ENCODE measurements around the gene LGALS3BP. TPM values are rescaled to one million over a fixed set of nuclear protein-coding genes. Genes with fewer than 3 reads are reported as not detected.

The LGALS3BP gene
- polyA plus RNA-seq, 1 donor, result 325 TPM

DNA sequence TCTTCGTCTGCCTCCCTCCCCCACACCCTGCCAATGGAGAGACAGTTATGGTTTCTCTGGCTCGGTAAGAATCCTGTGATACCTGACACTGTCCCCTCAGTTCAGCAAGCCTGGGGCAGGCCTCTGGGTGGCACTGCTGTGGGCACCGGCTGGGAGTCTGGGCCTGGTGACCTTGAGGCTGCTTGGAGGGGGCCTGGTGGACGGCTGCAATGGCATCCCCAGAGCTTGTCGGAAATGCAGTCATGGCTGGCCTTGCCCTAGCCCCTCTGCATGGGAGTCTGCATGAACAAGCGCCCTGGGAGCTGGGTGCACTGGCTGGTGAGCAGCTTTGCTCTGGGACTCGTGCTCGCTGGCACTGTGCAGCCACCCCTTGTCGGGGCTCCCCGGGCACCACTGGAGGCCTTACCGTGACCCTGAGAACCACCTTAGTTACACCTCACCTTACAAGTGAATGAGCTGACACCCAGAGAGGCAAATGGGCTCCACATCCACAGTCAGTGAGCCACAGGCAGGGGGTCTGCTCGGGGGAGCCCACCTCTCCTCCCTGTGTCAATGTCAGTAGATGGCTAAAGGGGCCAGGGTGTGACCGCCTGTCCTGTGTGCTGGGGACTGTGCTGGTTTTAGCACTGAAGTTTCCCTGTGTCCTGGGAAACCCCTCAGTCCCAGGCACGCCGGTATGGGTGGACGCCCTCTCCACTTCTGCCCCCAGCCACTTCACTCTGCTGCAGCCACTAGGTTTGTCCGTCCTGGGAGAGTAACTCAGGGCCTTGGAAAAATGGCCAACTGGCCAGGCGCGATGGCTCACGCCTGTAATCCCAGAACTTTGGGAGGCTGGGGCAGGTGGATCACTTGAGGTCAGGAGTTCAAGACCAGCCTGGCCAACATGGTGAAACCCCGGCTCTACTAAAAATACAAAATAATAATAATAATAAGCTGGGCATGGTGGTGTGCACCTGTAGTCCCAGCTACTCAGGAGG is 1.4 kb downstream of the LGALS3BP start:
- peaks cover 54% of the 10 kb centered on the region for H3K4me1 ChIP-seq (ENCODE audit: control insufficient read depth, insufficient read depth, low read length)
- H3K27ac ChIP-seq (ENCODE audit: low read length), result no peak overlapping the region
- H3K4me3 ChIP-seq (ENCODE audit: low read length), result peak overlapping the region; percentile 35

DNA sequence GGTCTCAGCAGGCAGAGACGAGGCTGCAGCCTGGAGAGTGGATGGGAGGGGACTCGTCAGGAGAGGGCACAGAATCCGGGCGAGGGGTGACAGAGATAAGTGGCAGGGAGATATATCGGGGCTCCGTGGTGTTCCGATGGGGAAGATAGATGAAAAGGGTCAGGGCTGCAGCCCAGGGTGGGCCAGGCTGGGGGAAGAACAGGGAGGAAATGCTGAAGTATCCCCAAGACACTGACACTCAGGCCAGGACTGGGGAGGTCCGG is 2.1 kb downstream of the LGALS3BP start:
- no peak overlapping the region for H3K4me3 ChIP-seq (ENCODE audit: low read length)
- DNase-seq, result no peak
- H3K27ac ChIP-seq (ENCODE audit: low read length), result no peak overlapping the region
- WGBS (ENCODE audit: insufficient coverage, low lambda C conversion rate), result no CpG with 5 or more reads among the region's 8 CpGs
- H3K36me3 ChIP-seq (ENCODE audit: control insufficient read depth, insufficient read depth, low read length), result peaks cover 32% of the 10 kb centered on the region
- H3K27me3 ChIP-seq (ENCODE audit: control insufficient read depth, insufficient read depth, low read length), result no peaks in the 10 kb centered on the region
- no peaks in the 10 kb centered on the region for H3K9me3 ChIP-seq (ENCODE audit: control insufficient read depth, low read depth, low read length)
- H3K4me1 ChIP-seq (ENCODE audit: control insufficient read depth, insufficient read depth, low read length), result peaks cover 56% of the 10 kb centered on the region

More for the DNA sequence above, 1.4 kb downstream of the LGALS3BP start:
- no peaks in the 10 kb centered on the region for H3K9me3 ChIP-seq (ENCODE audit: control insufficient read depth, low read depth, low read length)
- no CpG with 5 or more reads among the region's 21 CpGs for WGBS (ENCODE audit: insufficient coverage, low lambda C conversion rate)
- H3K36me3 ChIP-seq (ENCODE audit: control insufficient read depth, insufficient read depth, low read length), result peaks cover 28% of the 10 kb centered on the region
- H3K27me3 ChIP-seq (ENCODE audit: control insufficient read depth, insufficient read depth, low read length), result no peaks in the 10 kb centered on the region
- no peak for DNase-seq

DNA sequence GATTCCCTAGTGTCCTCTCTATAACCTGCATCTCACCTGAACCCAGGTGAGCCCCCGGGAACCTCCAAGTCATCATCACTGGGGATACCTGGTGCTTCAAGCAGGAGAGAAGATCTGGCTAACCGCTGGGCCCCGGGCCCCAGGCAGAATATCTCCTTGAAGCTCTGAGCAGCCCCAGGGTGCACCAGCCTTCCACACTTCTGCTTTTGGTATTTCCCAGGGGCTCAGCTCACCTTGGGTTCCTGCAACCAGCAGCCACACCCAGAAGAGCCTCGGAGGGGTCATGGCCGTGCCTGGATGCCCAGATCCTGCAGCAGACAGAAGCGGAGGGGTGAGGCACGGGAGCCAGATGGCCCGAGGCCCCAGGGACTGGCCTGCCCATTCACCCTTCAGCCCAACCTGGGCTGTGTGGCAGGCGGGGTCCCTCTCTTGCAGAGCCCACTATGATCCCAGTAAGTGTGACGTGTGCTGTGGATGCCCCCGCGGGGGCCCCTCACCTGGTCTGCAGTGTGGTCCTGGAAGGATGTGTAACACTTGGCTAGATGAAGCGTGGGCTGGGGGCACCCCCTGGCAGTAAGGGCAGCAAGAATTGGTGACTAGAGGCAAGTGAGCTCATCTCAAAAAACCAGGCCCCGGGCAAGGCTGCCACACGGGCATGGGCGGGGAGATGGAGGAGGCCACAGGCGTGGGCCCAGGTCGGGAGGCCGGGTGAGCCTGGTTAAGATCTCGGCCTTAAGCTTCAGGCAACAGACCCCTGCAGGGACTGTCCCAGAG is 2.6 kb downstream of the LGALS3BP start:
- peaks cover 37% of the 10 kb centered on the region for H3K36me3 ChIP-seq (ENCODE audit: control insufficient read depth, insufficient read depth, low read length)
- peaks cover 56% of the 10 kb centered on the region for H3K4me1 ChIP-seq (ENCODE audit: control insufficient read depth, insufficient read depth, low read length)
- DNase-seq, result no peak
- no peak overlapping the region for H3K4me3 ChIP-seq (ENCODE audit: low read length)
- 80% methylated on average over 1 of the region's 20 CpGs for WGBS (ENCODE audit: insufficient coverage, low lambda C conversion rate)
- no peaks in the 10 kb centered on the region for H3K27me3 ChIP-seq (ENCODE audit: control insufficient read depth, insufficient read depth, low read length)
- no peak overlapping the region for H3K27ac ChIP-seq (ENCODE audit: low read length)
- no peaks in the 10 kb centered on the region for H3K9me3 ChIP-seq (ENCODE audit: control insufficient read depth, low read depth, low read length)

- no peaks in the 10 kb centered on the region for H3K27me3 ChIP-seq (ENCODE audit: control insufficient read depth, insufficient read depth, low read length)
- WGBS (ENCODE audit: insufficient coverage, low lambda C conversion rate), result no CpG with 5 or more reads among the region's 30 CpGs
- DNase-seq, result peak in 1 of 2 donors; percentile 58
- peaks cover 55% of the 10 kb centered on the region for H3K36me3 ChIP-seq (ENCODE audit: control insufficient read depth, insufficient read depth, low read length)
- H3K4me3 ChIP-seq (ENCODE audit: low read length), result no peak overlapping the region
- peaks cover 50% of the 10 kb centered on the region for H3K4me1 ChIP-seq (ENCODE audit: control insufficient read depth, insufficient read depth, low read length)
- no peaks in the 10 kb centered on the region for H3K9me3 ChIP-seq (ENCODE audit: control insufficient read depth, low read depth, low read length)
- peak overlapping the region; percentile 34 for H3K27ac ChIP-seq (ENCODE audit: low read length)
These were observed 4.8 kb downstream of the LGALS3BP start for GRCh38 chr17:78974635-78975591.

DNA sequence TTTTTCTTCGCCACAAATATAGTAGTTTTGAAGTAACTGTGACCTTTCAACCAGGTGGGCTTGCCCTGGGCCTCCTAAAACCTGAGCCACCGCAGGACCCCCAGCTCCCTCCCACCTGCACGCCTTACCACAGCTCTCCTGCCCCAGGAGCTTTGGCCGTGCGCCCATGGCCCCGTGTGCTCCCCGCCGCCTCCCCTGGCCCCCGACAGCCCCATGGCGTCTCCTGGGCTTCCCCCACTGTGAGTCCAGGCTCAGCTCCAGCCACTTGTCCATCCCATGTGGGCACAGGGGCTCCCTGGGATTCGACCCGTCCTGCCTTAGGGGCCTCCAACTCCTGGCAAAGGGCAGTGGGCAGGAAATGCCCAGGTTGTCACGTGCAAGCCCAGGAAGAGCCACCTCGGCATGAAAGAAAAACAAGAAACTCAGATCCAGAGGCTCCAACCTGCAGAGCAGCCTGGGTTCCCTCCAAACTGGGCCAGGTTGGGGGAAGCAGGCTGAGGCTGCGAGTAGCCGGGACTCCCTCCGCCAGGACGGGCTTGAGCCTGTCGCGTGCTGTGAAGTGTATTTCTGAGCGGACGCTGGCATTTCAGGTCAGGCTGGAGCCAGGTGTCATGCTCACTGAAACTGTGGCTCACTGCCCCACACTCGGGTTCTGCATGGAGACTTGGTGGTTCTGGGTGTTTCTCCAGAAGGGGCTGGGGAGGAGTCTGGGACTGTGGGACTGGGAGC is 5.8 kb downstream of the LGALS3BP start:
- no peak for DNase-seq
- Histone ChIP-seq H3K27ac (ENCODE audit: low read length) (no peak overlapping the region), H3K4me3 (ENCODE audit: low read length) (no peak overlapping the region), H3K27me3 (ENCODE audit: control insufficient read depth, insufficient read depth, low read length) (no peaks in the 10 kb centered on the region), H3K9me3 (ENCODE audit: control insufficient read depth, low read depth, low read length) (no peaks in the 10 kb centered on the region), H3K36me3 (ENCODE audit: control insufficient read depth, insufficient read depth, low read length) (peaks cover 63% of the 10 kb centered on the region), H3K4me1 (ENCODE audit: control insufficient read depth, insufficient read depth, low read length) (peaks cover 46% of the 10 kb centered on the region)
- 0% methylated on average over 1 of the region's 23 CpGs for WGBS (ENCODE audit: insufficient coverage, low lambda C conversion rate)

- WGBS (ENCODE audit: insufficient coverage, low lambda C conversion rate), result no CpG with 5 or more reads among the region's 11 CpGs
- no peaks in the 10 kb centered on the region for H3K9me3 ChIP-seq (ENCODE audit: control insufficient read depth, low read depth, low read length)
- peaks cover 39% of the 10 kb centered on the region for H3K4me1 ChIP-seq (ENCODE audit: control insufficient read depth, insufficient read depth, low read length)
- H3K4me3 ChIP-seq (ENCODE audit: low read length), result no peak overlapping the region
- H3K27ac ChIP-seq (ENCODE audit: low read length), result no peak overlapping the region
- peaks cover 70% of the 10 kb centered on the region for H3K36me3 ChIP-seq (ENCODE audit: control insufficient read depth, insufficient read depth, low read length)
- DNase-seq, result no peak
- no peaks in the 10 kb centered on the region for H3K27me3 ChIP-seq (ENCODE audit: control insufficient read depth, insufficient read depth, low read length)
These were observed 6.5 kb downstream of the LGALS3BP start for GRCh38 chr17:78973196-78973595.

- WGBS (ENCODE audit: insufficient coverage, low lambda C conversion rate), result no CpG with 5 or more reads among the region's 15 CpGs
- H3K4me1 ChIP-seq (ENCODE audit: control insufficient read depth, insufficient read depth, low read length), result peaks cover 33% of the 10 kb centered on the region
- DNase-seq, result no peak
- H3K27me3 ChIP-seq (ENCODE audit: control insufficient read depth, insufficient read depth, low read length), result no peaks in the 10 kb centered on the region
- H3K4me3 ChIP-seq (ENCODE audit: low read length), result no peak overlapping the region
- no peaks in the 10 kb centered on the region for H3K9me3 ChIP-seq (ENCODE audit: control insufficient read depth, low read depth, low read length)
- peaks cover 76% of the 10 kb centered on the region for H3K36me3 ChIP-seq (ENCODE audit: control insufficient read depth, insufficient read depth, low read length)
- no peak overlapping the region for H3K27ac ChIP-seq (ENCODE audit: low read length)
These were observed 7.1 kb downstream of the LGALS3BP start for GRCh38 chr17:78972507-78973105.

DNA sequence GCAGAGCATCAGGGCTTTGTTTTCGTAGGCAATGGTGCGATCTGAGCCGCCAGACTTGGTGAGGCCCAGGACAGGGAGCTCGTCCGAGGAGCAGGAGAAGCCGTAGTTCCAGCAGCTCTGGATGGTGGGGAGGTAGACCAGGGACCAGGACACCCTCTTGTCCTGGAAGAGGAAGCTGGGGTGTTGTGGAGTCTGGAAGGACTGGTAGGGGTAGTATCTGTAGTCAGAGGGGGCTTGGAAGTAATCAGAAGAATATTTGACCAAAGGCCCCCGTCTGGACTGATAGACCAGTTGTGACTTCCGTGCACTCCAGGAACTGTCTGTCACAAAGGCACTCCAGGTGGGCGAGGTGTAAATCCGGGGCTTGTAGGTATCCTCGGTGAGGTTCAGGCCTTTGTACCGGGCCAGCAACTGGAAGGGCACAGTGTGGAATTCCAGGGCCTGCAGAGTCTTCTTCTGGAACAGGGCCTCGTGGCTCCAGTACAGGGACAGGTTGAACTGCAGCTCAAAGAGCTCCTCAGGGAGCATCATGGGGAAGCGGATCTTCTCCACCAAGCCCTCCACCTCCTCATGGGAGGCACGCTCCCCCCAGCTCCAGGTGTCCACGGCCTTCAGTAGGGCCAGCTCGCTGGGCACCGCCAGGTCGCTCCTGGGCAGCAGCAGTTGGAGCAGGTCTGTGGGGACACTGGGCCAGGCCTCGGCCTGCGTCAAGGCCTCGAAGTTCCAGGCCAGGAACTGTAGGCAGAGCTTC is 7.8 kb downstream of the LGALS3BP start:
- peaks cover 82% of the 10 kb centered on the region for H3K36me3 ChIP-seq (ENCODE audit: control insufficient read depth, insufficient read depth, low read length)
- H3K27me3 ChIP-seq (ENCODE audit: control insufficient read depth, insufficient read depth, low read length), result no peaks in the 10 kb centered on the region
- no CpG with 5 or more reads among the region's 22 CpGs for WGBS (ENCODE audit: insufficient coverage, low lambda C conversion rate)
- H3K4me1 ChIP-seq (ENCODE audit: control insufficient read depth, insufficient read depth, low read length), result peaks cover 26% of the 10 kb centered on the region
- H3K9me3 ChIP-seq (ENCODE audit: control insufficient read depth, low read depth, low read length), result no peaks in the 10 kb centered on the region
- H3K4me3 ChIP-seq (ENCODE audit: low read length), result no peak overlapping the region
- H3K27ac ChIP-seq (ENCODE audit: low read length), result no peak overlapping the region
- DNase-seq, result no peak
